ENCODE measurements around the gene CPT1C.
"Not testable (repeated sequence)": the region's sequence is repeated elsewhere in the genome, so short reads cannot be mapped to it uniquely, and the experiment has no call there.

The CPT1C gene

GRCh38 chr19:49704888-49705642 lies 14.1 kb downstream of the CPT1C start:
- no peak for DNase-seq (ENCODE audit: low read depth in 2 of 2)

- DNase-seq (ENCODE audit: low read depth in 2 of 2), result no peak
Measured at GRCh38 chr19:49705919-49706318, 15.0 kb downstream of the CPT1C start.

GRCh38 chr19:49710372-49710951 lies 19.5 kb downstream of the CPT1C start:
- DNase-seq (ENCODE audit: low read depth in 2 of 2), result no peak

- no peak for DNase-seq (ENCODE audit: low read depth in 2 of 2)
Measured at GRCh38 chr19:49712397-49712859, 21.5 kb downstream of the CPT1C start.

GRCh38 chr19:49713236-49713845 lies 22.4 kb downstream of the CPT1C start:
- DNase-seq (ENCODE audit: low read depth in 2 of 2), result no peak

- DNase-seq (ENCODE audit: low read depth in 2 of 2), result no peak
Measured at GRCh38 chr19:49716154-49716553, 25.2 kb downstream of the CPT1C start.

GRCh38 chr19:49718511-49718910 lies 27.6 kb downstream of the CPT1C start:
- DNase-seq (ENCODE audit: low read depth in 2 of 2), result no peak

- DNase-seq (ENCODE audit: low read depth in 2 of 2), result no peak
Measured at GRCh38 chr19:49718991-49719390, 28.1 kb downstream of the CPT1C start.

- DNase-seq (ENCODE audit: low read depth in 2 of 2), result not testable (repeated sequence)
Measured at GRCh38 chr19:49719420-49719819, 28.5 kb downstream of the CPT1C start.

- DNase-seq (ENCODE audit: low read depth in 2 of 2), result no peak
Measured at GRCh38 chr19:49727217-49728030, 36.5 kb downstream of the CPT1C start.

- DNase-seq (ENCODE audit: low read depth in 2 of 2), result no peak
Measured at GRCh38 chr19:49730166-49730565, 39.2 kb downstream of the CPT1C start.

- DNase-seq (ENCODE audit: low read depth in 2 of 2), result no peak
Measured at GRCh38 chr19:49738268-49738667, 47.4 kb downstream of the CPT1C start.

GRCh38 chr19:49739098-49739497 lies 48.2 kb downstream of the CPT1C start:
- DNase-seq (ENCODE audit: low read depth in 2 of 2), result no peak

- no peak for DNase-seq (ENCODE audit: low read depth in 2 of 2)
Measured at GRCh38 chr19:49739933-49740332, 49.0 kb downstream of the CPT1C start.

- DNase-seq (ENCODE audit: low read depth in 2 of 2), result no peak
Measured at GRCh38 chr19:49741210-49741844, 50.4 kb downstream of the CPT1C start.

GRCh38 chr19:49744946-49745381 lies 54.0 kb downstream of the CPT1C start:
- DNase-seq (ENCODE audit: low read depth in 2 of 2), result no peak

GRCh38 chr19:49746206-49746958 lies 55.5 kb downstream of the CPT1C start:
- DNase-seq (ENCODE audit: low read depth in 2 of 2), result peak; percentile 22 to 25

- no peak for DNase-seq (ENCODE audit: low read depth in 2 of 2)
Measured at GRCh38 chr19:49749055-49749716, 58.3 kb downstream of the CPT1C start.

- no peak for DNase-seq (ENCODE audit: low read depth in 2 of 2)
Measured at GRCh38 chr19:49749771-49750170, 58.9 kb downstream of the CPT1C start.

- DNase-seq (ENCODE audit: low read depth in 2 of 2), result no peak
Measured at GRCh38 chr19:49752701-49753100, 61.8 kb downstream of the CPT1C start.
